Liver (tissue), 9 donors: ENCODE results near the gene DCC. TPM values are rescaled to one million over a fixed set of nuclear protein-coding genes. Genes with fewer than 3 reads are reported as not detected.

ENCODE experiments used
- DNase-seq: peaks from one replicate; pipeline ENCODE4 v3.0.0-alpha.2; 2017; ENCODE audit warnings: low spot score
- H3K27ac ChIP-seq, 2 donors: one replicate each; pipeline ENCODE4 v1.7.0; 2013; ENCODE audit warnings: inconsistent platforms in 2 of 2, low read length in 2 of 2, control low read depth in 1 of 2, low read depth in 1 of 2, mild to moderate bottlenecking in 1 of 2
- H3K27me3 ChIP-seq, 4 donors: one replicate each; pipeline versions ENCODE4 v1.6.1 to v1.7.0; 2013; ENCODE audit warnings: low read length in 3 of 4, inconsistent platforms in 1 of 4, mild to moderate bottlenecking in 1 of 4, moderate library complexity in 1 of 4; ENCODE audit not compliant: control insufficient read depth in 4 of 4, insufficient read depth in 4 of 4
- H3K36me3 ChIP-seq, 4 donors: one replicate each; pipeline versions ENCODE4 v1.6.1 to v1.7.0; 2013; ENCODE audit warnings: low read length in 3 of 4, mild to moderate bottlenecking in 3 of 4, low read depth in 1 of 4, moderate library complexity in 1 of 4; ENCODE audit not compliant: control insufficient read depth in 4 of 4, insufficient read depth in 3 of 4
- H3K4me1 ChIP-seq, 4 donors: one replicate each; pipeline versions ENCODE4 v1.6.1 to v1.7.0; 2013; ENCODE audit warnings: low read length in 3 of 4, mild to moderate bottlenecking in 3 of 4, moderate library complexity in 1 of 4; ENCODE audit not compliant: control insufficient read depth in 4 of 4, insufficient read depth in 4 of 4
- H3K4me3 ChIP-seq, 3 donors: one replicate each; pipeline versions ENCODE4 v1.6.1 to v1.7.0; 2013; ENCODE audit warnings: low read length in 3 of 3, control low read depth in 1 of 3, low read depth in 1 of 3, mild to moderate bottlenecking in 1 of 3
- H3K9ac ChIP-seq, 2 donors: one replicate each; pipeline ENCODE4 v1.7.0; 2013; ENCODE audit warnings: low read length in 2 of 2, mild to moderate bottlenecking in 2 of 2, moderate library complexity in 2 of 2, control low read depth in 1 of 2, low read depth in 1 of 2
- H3K9me3 ChIP-seq, 4 donors: one replicate each; pipeline versions ENCODE4 v1.6.1 to v1.7.0; 2013; ENCODE audit warnings: low read length in 3 of 4; ENCODE audit not compliant: control insufficient read depth in 4 of 4
- EGR1 ChIP-seq, 2 donors: IDR thresholded peaks; 2 replicates each; pipeline ENCODE4 v1.6.1; 2016 to 2018; ENCODE audit warnings: antibody characterized with exemption in 2 of 2, low read depth in 2 of 2
- FOXA1 ChIP-seq: IDR thresholded peaks from 2 replicates; pipeline ENCODE4 v1.6.1; 2016; ENCODE audit warnings: antibody characterized with exemption
- FOXA2 ChIP-seq: IDR thresholded peaks from 2 replicates; pipeline ENCODE4 v1.6.1; 2016; ENCODE audit warnings: antibody characterized with exemption
- HNF4A ChIP-seq, 2 donors: conservative IDR thresholded peaks; 2 replicates each; pipeline ENCODE4 v1.6.1; 2016; ENCODE audit warnings: antibody characterized with exemption in 2 of 2, mild to moderate bottlenecking in 2 of 2
- HNF4G ChIP-seq: IDR thresholded peaks from 2 replicates; pipeline ENCODE4 v1.6.1; 2016; ENCODE audit warnings: antibody characterized with exemption
- MAX ChIP-seq: IDR thresholded peaks from 2 replicates; pipeline ENCODE4 v1.6.1; 2016; ENCODE audit warnings: antibody characterized with exemption
- RAD21 ChIP-seq, 2 donors: IDR thresholded peaks; 2 replicates each; pipeline ENCODE4 v1.6.1; 2016; ENCODE audit warnings: antibody characterized with exemption in 2 of 2, mild to moderate bottlenecking in 2 of 2
- REST ChIP-seq: IDR thresholded peaks from 2 replicates; pipeline ENCODE4 v1.6.1; 2016; ENCODE audit warnings: antibody characterized with exemption, mild to moderate bottlenecking
- YY1 ChIP-seq: IDR thresholded peaks from 2 replicates; pipeline ENCODE4 v1.6.1; 2016; ENCODE audit warnings: antibody characterized with exemption, mild to moderate bottlenecking
- WGBS: extraction: QIAGEN DNeasy Blood & Tissue Kit; methylation state at CpG from one replicate; pipeline ENCODE4 v1.1.7; 2013; 5-methylcytosine and 5-hydroxymethylcytosine counted together
- polyA plus RNA-seq, 2 donors: library from polyadenylated mRNA; stranded (reverse) in 1 of 2; unstranded in 1 of 2; fragments of 200-250 nt in 1 of 2; fragments of >200 nt in 1 of 2; fragmentation: Nextera tagmentation in 1 of 2; extraction: Ambion mirVana in 1 of 2; gene quantifications; one replicate each; pipeline versions ENCODE4 v1.2.1 to v1.2.3, GENCODE V29; 2013 to 2015
- total RNA-seq, 2 donors: library from RNA; depleted of rRNA; stranded (reverse); fragments of >200 nt; gene quantifications; one replicate each; pipeline ENCODE4 v1.2.3, GENCODE V29; 2014
- TF ChIP-seq, protein P1 (sequence below): fragments of 150-350 bp; IDR thresholded peaks from 2 replicates; pipeline ENCODE4 v1.5.1; 2017; ENCODE audit warnings: improper control_type of control experiment, low read depth, low read length; ENCODE audit not compliant: missing input control
- donor health status: healthy.
- donor health status: healthy.
- donor health status: healthy.
- donor health status: healthy.
- donor health status: healthy.

The DCC gene
- total and polyA plus RNA-seq, 4 donors, result under 0.01 to 0.03 TPM; not detected in 2

GRCh38 chr18:52963481-52963880 lies 623.5 kb downstream of the DCC start:
- 86% methylated on average over 2 of the region's 2 CpGs for WGBS
- no peak for DNase-seq
- no peaks in the 10 kb centered on the region for H3K36me3 ChIP-seq

GRCh38 chr18:52970686-52971085 lies 630.7 kb downstream of the DCC start:
- Histone ChIP-seq H3K4me3 (no peak overlapping the region), H3K27me3 (peaks cover 0 to 3% (median 0%) of the 10 kb centered on the region in 4 donors), H3K9ac (no peak overlapping the region), H3K36me3 (no peaks in the 10 kb centered on the region), H3K4me1 (no peaks in the 10 kb centered on the region), H3K9me3 (no peaks in the 10 kb centered on the region), H3K27ac (no peak overlapping the region)
- TF ChIP-seq FOXA1 (no peak), REST (no peak), HNF4G (no peak), MAX (no peak), HNF4A (conservative IDR thresholded peaks at IDR 0.05) (no peak), YY1 (no peak)
- no peak for DNase-seq
- 81% methylated on average over 2 of the region's 2 CpGs for WGBS

More at GRCh38 chr18:52963481-52963880, 623.5 kb downstream of the DCC start:
- peaks cover 0 to 3% (median 0%) of the 10 kb centered on the region in 4 donors for H3K27me3 ChIP-seq
- TF ChIP-seq, protein P1, sequence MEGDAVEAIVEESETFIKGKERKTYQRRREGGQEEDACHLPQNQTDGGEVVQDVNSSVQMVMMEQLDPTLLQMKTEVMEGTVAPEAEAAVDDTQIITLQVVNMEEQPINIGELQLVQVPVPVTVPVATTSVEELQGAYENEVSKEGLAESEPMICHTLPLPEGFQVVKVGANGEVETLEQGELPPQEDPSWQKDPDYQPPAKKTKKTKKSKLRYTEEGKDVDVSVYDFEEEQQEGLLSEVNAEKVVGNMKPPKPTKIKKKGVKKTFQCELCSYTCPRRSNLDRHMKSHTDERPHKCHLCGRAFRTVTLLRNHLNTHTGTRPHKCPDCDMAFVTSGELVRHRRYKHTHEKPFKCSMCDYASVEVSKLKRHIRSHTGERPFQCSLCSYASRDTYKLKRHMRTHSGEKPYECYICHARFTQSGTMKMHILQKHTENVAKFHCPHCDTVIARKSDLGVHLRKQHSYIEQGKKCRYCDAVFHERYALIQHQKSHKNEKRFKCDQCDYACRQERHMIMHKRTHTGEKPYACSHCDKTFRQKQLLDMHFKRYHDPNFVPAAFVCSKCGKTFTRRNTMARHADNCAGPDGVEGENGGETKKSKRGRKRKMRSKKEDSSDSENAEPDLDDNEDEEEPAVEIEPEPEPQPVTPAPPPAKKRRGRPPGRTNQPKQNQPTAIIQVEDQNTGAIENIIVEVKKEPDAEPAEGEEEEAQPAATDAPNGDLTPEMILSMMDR, result no peak
- TF ChIP-seq REST (no peak), RAD21 (IDR thresholded peaks at IDR 0.05) (no peak), MAX (no peak), EGR1 (IDR thresholded peaks at IDR 0.05; ENCODE audit: low read depth in 2 of 2) (no peak), FOXA2 (no peak), HNF4A (conservative IDR thresholded peaks at IDR 0.05) (no peak)
- H3K4me1 ChIP-seq, result no peaks in the 10 kb centered on the region
- no peak overlapping the region for H3K9ac ChIP-seq
- no peak overlapping the region for H3K4me3 ChIP-seq
- H3K27ac ChIP-seq, result no peak overlapping the region
- H3K9me3 ChIP-seq, result peaks cover 0 to 3% (median 0%) of the 10 kb centered on the region in 4 donors
